Measurements from ENCODE around the gene ZNF451. TPM values are rescaled to one million over a fixed set of nuclear protein-coding genes. Genes with fewer than 3 reads are reported as not detected.

The ZNF451 gene
- total and polyA plus RNA-seq, 2 donors (not counting 1 experiment from before 2014, with no cell fraction given): 25.9 to 86.3 TPM

DNA sequence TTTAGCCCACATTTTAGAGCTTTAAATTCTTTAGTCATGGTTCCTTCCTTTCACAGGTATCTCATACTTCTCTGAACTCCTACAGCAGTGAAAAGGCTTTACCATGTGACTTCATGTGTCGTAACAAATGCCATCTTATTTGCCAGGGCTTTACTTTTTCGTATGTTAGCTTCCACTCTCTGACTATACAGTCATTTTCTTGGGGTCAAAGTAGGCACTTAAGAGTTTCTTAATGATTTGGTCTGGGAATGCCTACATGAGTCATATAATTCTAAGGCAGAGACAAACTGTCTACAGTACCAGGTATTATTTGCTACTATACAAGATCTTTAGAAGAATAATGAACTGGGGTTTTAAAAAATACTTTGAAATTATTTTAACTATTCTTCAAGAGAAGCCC, 117.2 kb downstream of the ZNF451 start:
- CTCF ChIA-PET: no interaction called here
- no peak overlapping the region for H3K27ac ChIP-seq (ENCODE audit: low read length in 2 of 2)
- no peak for ATAC-seq (ENCODE audit: low read depth)
- H3K4me2 ChIP-seq (replicated peaks; ENCODE audit: low read depth, low read length, poor library complexity, severe bottlenecking): no peak overlapping the region
- no peaks in the 10 kb centered on the region for H3K27me3 Mint-ChIP-seq
- POLR2A ChIA-PET: no interaction called here
- TF ChIP-seq, protein P1, sequence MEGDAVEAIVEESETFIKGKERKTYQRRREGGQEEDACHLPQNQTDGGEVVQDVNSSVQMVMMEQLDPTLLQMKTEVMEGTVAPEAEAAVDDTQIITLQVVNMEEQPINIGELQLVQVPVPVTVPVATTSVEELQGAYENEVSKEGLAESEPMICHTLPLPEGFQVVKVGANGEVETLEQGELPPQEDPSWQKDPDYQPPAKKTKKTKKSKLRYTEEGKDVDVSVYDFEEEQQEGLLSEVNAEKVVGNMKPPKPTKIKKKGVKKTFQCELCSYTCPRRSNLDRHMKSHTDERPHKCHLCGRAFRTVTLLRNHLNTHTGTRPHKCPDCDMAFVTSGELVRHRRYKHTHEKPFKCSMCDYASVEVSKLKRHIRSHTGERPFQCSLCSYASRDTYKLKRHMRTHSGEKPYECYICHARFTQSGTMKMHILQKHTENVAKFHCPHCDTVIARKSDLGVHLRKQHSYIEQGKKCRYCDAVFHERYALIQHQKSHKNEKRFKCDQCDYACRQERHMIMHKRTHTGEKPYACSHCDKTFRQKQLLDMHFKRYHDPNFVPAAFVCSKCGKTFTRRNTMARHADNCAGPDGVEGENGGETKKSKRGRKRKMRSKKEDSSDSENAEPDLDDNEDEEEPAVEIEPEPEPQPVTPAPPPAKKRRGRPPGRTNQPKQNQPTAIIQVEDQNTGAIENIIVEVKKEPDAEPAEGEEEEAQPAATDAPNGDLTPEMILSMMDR (IDR thresholded peaks at IDR 0.05): no peak
- TF ChIP-seq EZH2 (IDR thresholded peaks at IDR 0.05; ENCODE audit: borderline replicate concordance, insufficient read depth, low read depth, low read length, poor library complexity, severe bottlenecking): no peak
- H3K4me1 Mint-ChIP-seq: no peaks in the 10 kb centered on the region
- no peaks in the 10 kb centered on the region for H3K36me3 ChIP-seq (replicated peaks in 1 of 2; ENCODE audit: control extremely low read depth in 1 of 2, control insufficient read depth in 1 of 2, extremely low read depth in 1 of 2, insufficient read depth in 2 of 2, low read length in 1 of 2)
- WGBS (ENCODE audit: insufficient coverage): no CpG with 5 or more reads among the region's 2 CpGs
- no peak overlapping the region for H3K9ac ChIP-seq (ENCODE audit: low read length)
- H3K79me2 ChIP-seq (ENCODE audit: control insufficient read depth, insufficient read depth, low read length): no peaks in the 10 kb centered on the region
- no peak overlapping the region for H2AFZ ChIP-seq (ENCODE audit: insufficient read depth, low read depth, low read length, poor library complexity, severe bottlenecking)
- no peak overlapping the region for H3K27ac Mint-ChIP-seq
- no peaks in the 10 kb centered on the region for H3K4me1 ChIP-seq (ENCODE audit: control insufficient read depth in 2 of 2, insufficient read depth in 2 of 2, low read length in 2 of 2)
- no peaks in the 10 kb centered on the region for H3K9me3 Mint-ChIP-seq (ENCODE audit: insufficient read depth)
- no peak for DNase-seq
- no peaks in the 10 kb centered on the region for H4K20me1 ChIP-seq (ENCODE audit: control insufficient read depth, insufficient read depth, low read length, poor library complexity, severe bottlenecking)
- intact Hi-C loops (cut with micrococcal nuclease): no loop called here
- no peak overlapping the region for H3K4me3 ChIP-seq (ENCODE audit: control extremely low read depth in 1 of 5, extremely low read depth in 1 of 5, insufficient read depth in 1 of 5, low read depth in 2 of 5, low read length in 4 of 5)
- no peaks in the 10 kb centered on the region for H3K9me3 ChIP-seq (ENCODE audit: control extremely low read depth in 1 of 3, control insufficient read depth in 2 of 3, insufficient read depth in 1 of 3, low read length in 2 of 3)
- H3K4me3 Mint-ChIP-seq: no peak overlapping the region
- H3K27me3 ChIP-seq (replicated peaks in 1 of 4; ENCODE audit: control extremely low read depth in 1 of 4, control insufficient read depth in 3 of 4, insufficient read depth in 4 of 4, low read length in 3 of 4): no peaks in the 10 kb centered on the region

DNA sequence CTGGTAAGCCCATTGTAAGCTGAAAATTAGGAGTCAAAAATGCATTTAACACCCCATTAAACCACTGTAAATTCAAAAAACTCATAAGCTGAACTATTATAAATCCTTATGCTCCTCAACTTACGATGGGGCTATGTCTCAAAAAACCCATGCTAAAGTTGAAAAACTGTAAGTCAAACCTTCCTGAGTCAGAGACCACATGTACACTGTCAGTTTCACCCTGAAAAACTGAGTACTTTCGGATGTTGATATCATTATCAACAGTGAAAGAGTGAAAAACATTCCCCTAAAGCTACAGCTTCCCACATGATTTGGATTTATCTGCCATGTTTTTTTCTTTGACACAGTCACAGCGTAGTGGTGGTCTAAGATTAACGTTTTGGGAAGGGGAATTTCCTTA, 117.9 kb downstream of the ZNF451 start:
- H3K9me3 ChIP-seq (ENCODE audit: control extremely low read depth in 1 of 3, control insufficient read depth in 2 of 3, insufficient read depth in 1 of 3, low read length in 2 of 3): no peaks in the 10 kb centered on the region
- H3K4me3 ChIP-seq (ENCODE audit: control extremely low read depth in 1 of 5, extremely low read depth in 1 of 5, insufficient read depth in 1 of 5, low read depth in 2 of 5, low read length in 4 of 5): no peak overlapping the region
- TF ChIP-seq EZH2 (IDR thresholded peaks at IDR 0.05; ENCODE audit: borderline replicate concordance, insufficient read depth, low read depth, low read length, poor library complexity, severe bottlenecking): no peak
- TF ChIP-seq, protein P1 (IDR thresholded peaks at IDR 0.05): no peak
- H3K27me3 ChIP-seq (replicated peaks in 1 of 4; ENCODE audit: control extremely low read depth in 1 of 4, control insufficient read depth in 3 of 4, insufficient read depth in 4 of 4, low read length in 3 of 4): no peaks in the 10 kb centered on the region
- POLR2A ChIA-PET: no interaction called here
- no peaks in the 10 kb centered on the region for H3K79me2 ChIP-seq (ENCODE audit: control insufficient read depth, insufficient read depth, low read length)
- intact Hi-C loops (cut with micrococcal nuclease): no loop called here
- Mint-ChIP-seq H3K27me3 (no peaks in the 10 kb centered on the region), H3K9me3 (ENCODE audit: insufficient read depth) (no peaks in the 10 kb centered on the region), H3K27ac (no peak overlapping the region), H3K4me3 (no peak overlapping the region), H3K4me1 (no peaks in the 10 kb centered on the region)
- CTCF ChIA-PET: no interaction called here
- 86% methylated on average over 3 of the region's 4 CpGs for WGBS (ENCODE audit: insufficient coverage)
- no peaks in the 10 kb centered on the region for H3K36me3 ChIP-seq (replicated peaks in 1 of 2; ENCODE audit: control extremely low read depth in 1 of 2, control insufficient read depth in 1 of 2, extremely low read depth in 1 of 2, insufficient read depth in 2 of 2, low read length in 1 of 2)
- no peak overlapping the region for H3K9ac ChIP-seq (ENCODE audit: low read length)
- no peaks in the 10 kb centered on the region for H4K20me1 ChIP-seq (ENCODE audit: control insufficient read depth, insufficient read depth, low read length, poor library complexity, severe bottlenecking)
- H3K27ac ChIP-seq (ENCODE audit: low read length in 2 of 2): no peak overlapping the region
- ATAC-seq (ENCODE audit: low read depth) (no peak), DNase-seq (no peak)
- H3K4me2 ChIP-seq (replicated peaks; ENCODE audit: low read depth, low read length, poor library complexity, severe bottlenecking): no peak overlapping the region
- H2AFZ ChIP-seq (ENCODE audit: insufficient read depth, low read depth, low read length, poor library complexity, severe bottlenecking): no peak overlapping the region
- H3K4me1 ChIP-seq (ENCODE audit: control insufficient read depth in 2 of 2, insufficient read depth in 2 of 2, low read length in 2 of 2): no peaks in the 10 kb centered on the region

All from B cell (primary cell).